Endothelial cell of umbilical vein (primary cell): ENCODE results near the gene RAD9A. TPM values are rescaled to one million over a fixed set of nuclear protein-coding genes. Genes with fewer than 3 reads are reported as not detected.

Experiments used
- BruUV-seq: library from RNA; stranded (reverse); fragments of 400-500 nt; replicated peaks from 2 replicates; lab custom pipeline; 2021; lab: Mats Ljungman, UMichigan
- CTCF ChIA-PET: fragments of 300-600, 350-600 bp; sonication (Branson Sonifier 250); formaldehyde crosslinking; loops from one replicate; lab custom pipeline; 2021; ENCODE audit warnings: antibody characterized with exemption, inconsistent platforms; lab: Charles Lee
- POLR2A ChIA-PET: fragments of 300-600, 350-600 bp; sonication (Branson Sonifier 250); formaldehyde crosslinking; loops from one replicate; lab custom pipeline; 2021; ENCODE audit warnings: antibody characterized with exemption, inconsistent platforms; lab: Charles Lee
- DNase-seq: peaks from one replicate; pipeline ENCODE4 v3.0.0-alpha.2; 2011; ENCODE audit warnings: low read depth, low spot score
- FAIRE-seq: peaks from 2 replicates; lab custom pipeline; 2011; peaks lifted over from hg19 to GRCh38; lab: Jason Lieb, UNC
- H2AFZ ChIP-seq: 2 replicates; pipeline ENCODE4 v1.6.0; 2012; ENCODE audit warnings: low read depth, low read length, control low read depth, inconsistent platforms
- H3K27ac ChIP-seq: 2 replicates; pipeline ENCODE4 v1.5.1; 2011; ENCODE audit warnings: low read depth, mild to moderate bottlenecking, control low read depth, low read length, moderate library complexity; ENCODE audit not compliant: insufficient read depth
- H3K27me3 ChIP-seq, 2 experiments: 2 replicates each; pipeline versions ENCODE4 v1.6.0 to v1.6.1; 2011; ENCODE audit warnings: low read length in 2 of 2, mixed read lengths in 1 of 2; ENCODE audit not compliant: control insufficient read depth in 2 of 2, insufficient read depth in 2 of 2
- H3K36me3 ChIP-seq, 2 experiments: 2 replicates in 1 of 2; 3 replicates in 1 of 2; pipeline ENCODE4 v1.5.1; 2011; ENCODE audit warnings: low read length in 2 of 2, mild to moderate bottlenecking in 1 of 2, moderate library complexity in 1 of 2; ENCODE audit not compliant: control insufficient read depth in 2 of 2, insufficient read depth in 2 of 2; ENCODE audit errors: extremely low read depth in 1 of 2
- H3K4me1 ChIP-seq: 3 replicates; pipeline ENCODE4 v1.5.1; 2011; ENCODE audit warnings: mild to moderate bottlenecking, low read length; ENCODE audit not compliant: control insufficient read depth, insufficient read depth; ENCODE audit errors: extremely low read depth
- H3K4me2 ChIP-seq: 2 replicates; pipeline ENCODE4 v1.6.1; 2011; ENCODE audit warnings: low read length, control low read depth, mixed read lengths; ENCODE audit not compliant: insufficient read depth
- H3K4me3 ChIP-seq, 3 experiments: fragments of 200-600 bp in 1 of 3; sonication (generic), shearing (Covaris generic) in 1 of 3; replicated peaks in 1 of 3; 2 replicates each; pipeline ENCODE4 v1.5.1; 2011 to 2016; ENCODE audit warnings: control low read depth in 3 of 3, low read length in 3 of 3, mild to moderate bottlenecking in 2 of 3, inconsistent platforms in 1 of 3, low read depth in 1 of 3, moderate library complexity in 1 of 3; ENCODE audit not compliant: insufficient read depth in 1 of 3
- H3K79me2 ChIP-seq: 2 replicates; pipeline ENCODE4 v1.6.0; 2012; ENCODE audit warnings: low read length, inconsistent platforms; ENCODE audit not compliant: control insufficient read depth, insufficient read depth
- H3K9ac ChIP-seq: replicated peaks from 2 replicates; pipeline ENCODE3; 2011; ENCODE audit warnings: low read length, control low read depth; ENCODE audit not compliant: insufficient read depth; ENCODE audit errors: extremely low read depth
- H3K9me1 ChIP-seq: replicated peaks from 3 replicates; pipeline ENCODE4 v1.6.0; 2011; ENCODE audit warnings: mild to moderate bottlenecking, low read length; ENCODE audit not compliant: control insufficient read depth, insufficient read depth; ENCODE audit errors: extremely low read depth
- H3K9me3 ChIP-seq: replicated peaks from 2 replicates; pipeline ENCODE4 v1.5.1; 2012; ENCODE audit warnings: low read length, inconsistent platforms; ENCODE audit not compliant: control insufficient read depth, insufficient read depth
- H4K20me1 ChIP-seq: replicated peaks from 2 replicates; pipeline ENCODE3; 2011; ENCODE audit warnings: mild to moderate bottlenecking, low read length; ENCODE audit not compliant: control insufficient read depth, insufficient read depth; ENCODE audit errors: extremely low read depth
- EZH2 ChIP-seq: IDR thresholded peaks from 2 replicates; pipeline ENCODE4 v1.6.1; 2012; ENCODE audit warnings: borderline replicate concordance, low read depth, mild to moderate bottlenecking, moderate library complexity, low read length, inconsistent platforms; ENCODE audit not compliant: severe bottlenecking
- FOS ChIP-seq: IDR thresholded peaks from 2 replicates; pipeline ENCODE4 v1.6.1; 2011; ENCODE audit warnings: mild to moderate bottlenecking, low read length, moderate library complexity, borderline replicate concordance; ENCODE audit not compliant: insufficient read depth
- GATA2 ChIP-seq: IDR thresholded peaks from 2 replicates; pipeline ENCODE4 v1.7.0; 2011; ENCODE audit warnings: low read depth, mild to moderate bottlenecking, moderate library complexity, mixed read lengths, low read length; ENCODE audit not compliant: insufficient read length, insufficient read depth
- JUN ChIP-seq: IDR thresholded peaks from 2 replicates; pipeline ENCODE4 v1.6.1; 2011; ENCODE audit warnings: borderline replicate concordance, low read depth; ENCODE audit not compliant: insufficient read length, insufficient read depth
- MYC ChIP-seq: IDR thresholded peaks from one replicate; pipeline ENCODE4 v1.6.1; 2011; ENCODE audit warnings: mild to moderate bottlenecking, low read depth, low read length
- POLR2A ChIP-seq: IDR thresholded peaks from 2 replicates; pipeline ENCODE4 v1.6.1; 2012; ENCODE audit warnings: low read depth, mild to moderate bottlenecking, control low read depth, low read length
- POLR2AphosphoS5 ChIP-seq: IDR thresholded peaks from 2 replicates; pipeline ENCODE4 v1.6.1; 2012; ENCODE audit warnings: low read depth, mild to moderate bottlenecking, control low read depth, low read length, moderate library complexity; ENCODE audit not compliant: insufficient read depth
- dilution Hi-C: fragments of 300-500 bp; cut with MboI; formaldehyde crosslinking; loops from one replicate; pipeline ENCODE4 v1.15.0; 2019; ENCODE audit warnings: low sequenced_read_pairs; ENCODE audit not compliant: extremely low pct_ligation_motif_present
- intact Hi-C: fragments of 100-400 bp; cut with micrococcal nuclease; formaldehyde crosslinking; loops from one replicate; pipeline ENCODE4 v1.10.0; 2022
- polyA plus RNA-seq, 4 experiments: library from polyadenylated mRNA; depleted of rRNA in 3 of 4; stranded (reverse) in 3 of 4; unstranded in 1 of 4; fragments of >200 nt; gene quantifications; 2 replicates each; pipeline versions ENCODE4 v1.2.1 to v1.2.3, GENCODE V29; 2011 to 2012; ENCODE audit warnings: missing spikeins in 1 of 4
- total RNA-seq: library from RNA; stranded (reverse); gene quantifications from 2 replicates; pipeline ENCODE4 v1.2.3, GENCODE V29; 2021
- TF ChIP-seq, protein P1 (sequence below): IDR thresholded peaks from 2 replicates; pipeline ENCODE4 v1.6.1; 2011; ENCODE audit not compliant: insufficient read depth, insufficient read length
- TF ChIP-seq, protein P2 (sequence below), 2 donors: IDR thresholded peaks; 1 replicate in 1 of 2; 2 replicates in 1 of 2; pipeline ENCODE4 v1.5.1; 2011; ENCODE audit warnings: low read length in 2 of 2, mild to moderate bottlenecking in 2 of 2, moderate library complexity in 2 of 2, control low read depth in 1 of 2, inconsistent platforms in 1 of 2, low read depth in 1 of 2; ENCODE audit not compliant: insufficient read depth in 1 of 2; ENCODE audit errors: extremely low read depth in 1 of 2

The RAD9A gene
- total and polyA plus RNA-seq, 2 donors (not counting 3 experiments of a cell fraction or from before 2014, with no cell fraction given), result 18.4 to 22.2 TPM

DNA sequence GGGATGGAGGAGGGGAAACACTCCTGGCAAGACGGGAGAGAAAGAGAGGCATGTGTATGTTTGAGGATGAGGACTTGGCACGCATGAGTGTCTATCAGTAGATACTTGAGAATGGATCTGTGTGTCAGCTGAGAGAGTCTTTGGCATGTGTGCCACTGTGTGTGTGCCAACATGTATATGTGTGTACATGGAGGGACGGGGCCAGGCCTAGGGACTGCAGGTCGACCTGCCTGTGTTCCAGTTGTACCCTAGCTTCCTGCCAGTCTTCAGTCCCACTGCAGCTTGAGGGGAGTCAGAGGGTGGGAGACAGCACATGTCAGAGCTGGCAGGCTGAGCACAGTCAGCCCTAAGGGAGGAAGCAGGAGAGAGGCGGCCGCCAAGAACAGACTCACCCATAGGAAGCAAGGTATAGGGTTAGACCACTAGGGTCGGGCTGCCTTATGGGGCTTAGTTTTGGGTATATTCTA lies 24.0 kb upstream of the RAD9A start:
- Histone ChIP-seq H4K20me1 (no peaks in the 10 kb centered on the region), H3K27ac (no peak overlapping the region), H3K27me3 (no peaks in the 10 kb centered on the region), H3K79me2 (peaks cover 14% of the 10 kb centered on the region), H3K9me3 (no peaks in the 10 kb centered on the region), H2AFZ (no peak overlapping the region), H3K36me3 (no peaks in the 10 kb centered on the region), H3K4me1 (peaks cover 28% of the 10 kb centered on the region), H3K9me1 (no peaks in the 10 kb centered on the region), H3K4me2 (no peak overlapping the region), H3K4me3 (no peak overlapping the region), H3K9ac (no peak overlapping the region)
- TF ChIP-seq POLR2AphosphoS5, result no peak
- no peak for TF ChIP-seq JUN
- TF ChIP-seq, protein P1, sequence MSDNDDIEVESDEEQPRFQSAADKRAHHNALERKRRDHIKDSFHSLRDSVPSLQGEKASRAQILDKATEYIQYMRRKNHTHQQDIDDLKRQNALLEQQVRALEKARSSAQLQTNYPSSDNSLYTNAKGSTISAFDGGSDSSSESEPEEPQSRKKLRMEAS, result no peak
- no peak for TF ChIP-seq GATA2
- no peak for TF ChIP-seq FOS
- no peak for TF ChIP-seq EZH2
- no peak for TF ChIP-seq MYC
- TF ChIP-seq, protein P2, sequence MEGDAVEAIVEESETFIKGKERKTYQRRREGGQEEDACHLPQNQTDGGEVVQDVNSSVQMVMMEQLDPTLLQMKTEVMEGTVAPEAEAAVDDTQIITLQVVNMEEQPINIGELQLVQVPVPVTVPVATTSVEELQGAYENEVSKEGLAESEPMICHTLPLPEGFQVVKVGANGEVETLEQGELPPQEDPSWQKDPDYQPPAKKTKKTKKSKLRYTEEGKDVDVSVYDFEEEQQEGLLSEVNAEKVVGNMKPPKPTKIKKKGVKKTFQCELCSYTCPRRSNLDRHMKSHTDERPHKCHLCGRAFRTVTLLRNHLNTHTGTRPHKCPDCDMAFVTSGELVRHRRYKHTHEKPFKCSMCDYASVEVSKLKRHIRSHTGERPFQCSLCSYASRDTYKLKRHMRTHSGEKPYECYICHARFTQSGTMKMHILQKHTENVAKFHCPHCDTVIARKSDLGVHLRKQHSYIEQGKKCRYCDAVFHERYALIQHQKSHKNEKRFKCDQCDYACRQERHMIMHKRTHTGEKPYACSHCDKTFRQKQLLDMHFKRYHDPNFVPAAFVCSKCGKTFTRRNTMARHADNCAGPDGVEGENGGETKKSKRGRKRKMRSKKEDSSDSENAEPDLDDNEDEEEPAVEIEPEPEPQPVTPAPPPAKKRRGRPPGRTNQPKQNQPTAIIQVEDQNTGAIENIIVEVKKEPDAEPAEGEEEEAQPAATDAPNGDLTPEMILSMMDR (IDR thresholded peaks at IDR 0.05; ENCODE audit: extremely low read depth in 1 of 2, insufficient read depth in 1 of 2, low read depth in 1 of 2, low read length in 2 of 2), result no peak
- TF ChIP-seq POLR2A, result no peak
- no TSS peak for BruUV-seq
- dilution Hi-C loops (no loop called here), intact Hi-C loops (no loop called here)
- POLR2A ChIA-PET, result no interaction called here
- no peak for DNase-seq
- no peak for FAIRE-seq
- CTCF ChIA-PET, result interaction anchor here (0.5 to 2.0 kb wide), 3 partner anchors 11 to 15 kb away, joined by 3 to 6 read pairs (median 5); no protein-coding TSS in a partner anchor
